Vagina (tissue), 2 donors: Measurements from ENCODE around the gene CRAT. TPM values are rescaled to one million over a fixed set of nuclear protein-coding genes. Genes with fewer than 3 reads are reported as not detected.

Source experiments
- DNase-seq, 2 donors: peaks; one replicate each; pipeline ENCODE4 v3.0.0-alpha.2; 2017; ENCODE audit errors: extremely low spot score in 2 of 2
- H3K27ac ChIP-seq: fragments of 200-600 bp; sonication (generic); one replicate; pipeline ENCODE4 v1.5.1; 2019
- H3K27me3 ChIP-seq: fragments of 200-600 bp; sonication (generic); one replicate; pipeline ENCODE4 v1.5.1; 2019
- H3K36me3 ChIP-seq, 2 donors: fragments of 200-600 bp; sonication (generic); one replicate each; pipeline ENCODE4 v1.5.1; 2017 to 2019
- H3K4me1 ChIP-seq: fragments of 200-600 bp; sonication (generic); one replicate; pipeline ENCODE4 v1.5.1; 2019
- H3K4me3 ChIP-seq, 2 donors: fragments of 200-600 bp; sonication (generic); 1 replicate in 1 of 2; 2 replicates in 1 of 2; pipeline ENCODE4 v1.5.1; 2016 to 2019
- H3K9me3 ChIP-seq: fragments of 200-600 bp; sonication (generic); one replicate; pipeline ENCODE4 v1.5.1; 2019
- POLR2A ChIP-seq, 2 donors: fragments of 450-650 bp; IDR thresholded peaks; one replicate each; pipeline ENCODE4 v1.6.1; 2017; ENCODE audit warnings: antibody characterized with exemption in 2 of 2, mild to moderate bottlenecking in 2 of 2, moderate library complexity in 2 of 2
- POLR2AphosphoS5 ChIP-seq, 2 donors: sonication (generic); formaldehyde crosslinking; IDR thresholded peaks; one replicate each; pipeline ENCODE4 v1.9.0; 2017; ENCODE audit warnings: antibody characterized with exemption in 2 of 2, mild to moderate bottlenecking in 2 of 2, low read depth in 1 of 2; ENCODE audit not compliant: insufficient read depth in 1 of 2
- intact Hi-C: fragments of 100-400 bp; cut with DNase I; formaldehyde crosslinking; loops from one replicate; pipeline ENCODE4 v1.15.1; 2023
- total RNA-seq: library from RNA; depleted of rRNA; stranded (reverse); fragments of >200 nt; gene quantifications from one replicate; pipeline ENCODE4 v1.2.3, GENCODE V29; 2016
- TF ChIP-seq, protein P1 (sequence below), 3 experiments: fragments of 450-650 bp in 2 of 3; fragments of 200-600 bp in 1 of 3; sonication (generic) in 1 of 3; IDR thresholded peaks; one replicate each; pipeline ENCODE4 v1.5.1; 2017 to 2019; ENCODE audit warnings: antibody characterized with exemption in 3 of 3, mild to moderate bottlenecking in 2 of 3, moderate library complexity in 2 of 3

Gene CRAT
- total RNA-seq, 1 donor from 2014 or later: 59.9 TPM

DNA sequence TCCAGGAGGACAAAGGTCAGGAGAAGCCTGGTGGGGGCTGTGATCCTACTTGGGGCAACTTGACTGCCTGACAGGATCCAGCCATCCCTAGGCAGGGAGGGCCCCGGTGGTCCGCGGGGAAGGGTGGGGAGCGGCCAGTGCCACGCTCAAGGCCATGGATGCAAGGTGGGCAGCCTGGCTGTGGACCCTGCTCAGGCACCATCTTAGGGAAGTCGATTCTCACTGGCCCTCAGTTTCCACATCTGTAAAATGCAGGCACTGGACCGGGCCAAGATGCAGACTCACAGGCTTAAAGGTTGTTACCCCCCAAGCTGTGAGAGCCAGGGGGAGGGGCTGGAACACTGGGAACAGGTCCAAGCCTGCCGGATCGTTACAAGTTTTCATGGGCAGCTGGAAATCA, 38.4 kb downstream of the CRAT start:
- Histone ChIP-seq H3K9me3 (no peaks in the 10 kb centered on the region), H3K4me3 (no peak overlapping the region), H3K27me3 (no peaks in the 10 kb centered on the region), H3K4me1 (no peaks in the 10 kb centered on the region), H3K27ac (no peak overlapping the region), H3K36me3 (peaks cover 0 to 22% of the 10 kb centered on the region in 2 donors)
- intact Hi-C loops: no loop called here
- TF ChIP-seq, protein P1, sequence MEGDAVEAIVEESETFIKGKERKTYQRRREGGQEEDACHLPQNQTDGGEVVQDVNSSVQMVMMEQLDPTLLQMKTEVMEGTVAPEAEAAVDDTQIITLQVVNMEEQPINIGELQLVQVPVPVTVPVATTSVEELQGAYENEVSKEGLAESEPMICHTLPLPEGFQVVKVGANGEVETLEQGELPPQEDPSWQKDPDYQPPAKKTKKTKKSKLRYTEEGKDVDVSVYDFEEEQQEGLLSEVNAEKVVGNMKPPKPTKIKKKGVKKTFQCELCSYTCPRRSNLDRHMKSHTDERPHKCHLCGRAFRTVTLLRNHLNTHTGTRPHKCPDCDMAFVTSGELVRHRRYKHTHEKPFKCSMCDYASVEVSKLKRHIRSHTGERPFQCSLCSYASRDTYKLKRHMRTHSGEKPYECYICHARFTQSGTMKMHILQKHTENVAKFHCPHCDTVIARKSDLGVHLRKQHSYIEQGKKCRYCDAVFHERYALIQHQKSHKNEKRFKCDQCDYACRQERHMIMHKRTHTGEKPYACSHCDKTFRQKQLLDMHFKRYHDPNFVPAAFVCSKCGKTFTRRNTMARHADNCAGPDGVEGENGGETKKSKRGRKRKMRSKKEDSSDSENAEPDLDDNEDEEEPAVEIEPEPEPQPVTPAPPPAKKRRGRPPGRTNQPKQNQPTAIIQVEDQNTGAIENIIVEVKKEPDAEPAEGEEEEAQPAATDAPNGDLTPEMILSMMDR (IDR thresholded peaks at IDR 0.05): no peak
- TF ChIP-seq POLR2A (IDR thresholded peaks at IDR 0.05) (no peak), POLR2AphosphoS5 (IDR thresholded peaks at IDR 0.05; ENCODE audit: insufficient read depth in 1 of 2, low read depth in 1 of 2) (no peak)
- DNase-seq: no peak

DNA sequence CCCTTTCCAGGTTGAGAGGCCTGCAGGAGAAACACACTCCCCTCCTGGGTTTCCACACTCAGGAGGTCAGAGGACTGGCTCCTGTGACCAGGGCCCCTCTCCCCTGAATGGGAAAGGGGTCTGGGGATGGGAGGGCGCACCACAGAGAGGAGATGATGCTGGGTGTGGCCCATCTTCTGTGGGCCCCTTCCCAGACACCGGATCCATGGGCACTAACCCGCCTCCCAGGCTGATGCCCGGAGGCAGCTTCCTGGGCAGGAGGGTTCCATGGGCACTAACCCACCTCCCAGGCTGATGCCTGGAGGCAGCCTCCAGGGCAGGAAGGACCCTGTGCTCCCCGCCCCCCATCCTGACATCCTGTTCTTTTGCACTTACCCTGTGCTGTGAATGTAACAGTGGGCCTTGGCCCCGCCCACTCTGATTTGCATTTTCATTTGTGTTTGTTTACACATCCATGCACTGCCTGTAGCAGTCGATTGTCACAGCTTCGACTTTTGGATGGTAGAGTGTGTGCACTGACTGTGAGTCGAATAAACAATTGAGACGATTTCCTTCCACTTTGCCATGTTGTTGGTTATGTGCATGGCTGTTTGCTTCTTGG, 39.0 kb downstream of the CRAT start:
- Histone ChIP-seq H3K36me3 (peaks cover 0 to 24% of the 10 kb centered on the region in 2 donors), H3K4me3 (no peak overlapping the region), H3K4me1 (no peaks in the 10 kb centered on the region), H3K9me3 (no peaks in the 10 kb centered on the region), H3K27ac (no peak overlapping the region), H3K27me3 (no peaks in the 10 kb centered on the region)
- intact Hi-C loops: no loop called here
- TF ChIP-seq, protein P1 (IDR thresholded peaks at IDR 0.05): no peak
- no peak for TF ChIP-seq POLR2AphosphoS5 (IDR thresholded peaks at IDR 0.05; ENCODE audit: insufficient read depth in 1 of 2, low read depth in 1 of 2)
- DNase-seq: no peak

DNA sequence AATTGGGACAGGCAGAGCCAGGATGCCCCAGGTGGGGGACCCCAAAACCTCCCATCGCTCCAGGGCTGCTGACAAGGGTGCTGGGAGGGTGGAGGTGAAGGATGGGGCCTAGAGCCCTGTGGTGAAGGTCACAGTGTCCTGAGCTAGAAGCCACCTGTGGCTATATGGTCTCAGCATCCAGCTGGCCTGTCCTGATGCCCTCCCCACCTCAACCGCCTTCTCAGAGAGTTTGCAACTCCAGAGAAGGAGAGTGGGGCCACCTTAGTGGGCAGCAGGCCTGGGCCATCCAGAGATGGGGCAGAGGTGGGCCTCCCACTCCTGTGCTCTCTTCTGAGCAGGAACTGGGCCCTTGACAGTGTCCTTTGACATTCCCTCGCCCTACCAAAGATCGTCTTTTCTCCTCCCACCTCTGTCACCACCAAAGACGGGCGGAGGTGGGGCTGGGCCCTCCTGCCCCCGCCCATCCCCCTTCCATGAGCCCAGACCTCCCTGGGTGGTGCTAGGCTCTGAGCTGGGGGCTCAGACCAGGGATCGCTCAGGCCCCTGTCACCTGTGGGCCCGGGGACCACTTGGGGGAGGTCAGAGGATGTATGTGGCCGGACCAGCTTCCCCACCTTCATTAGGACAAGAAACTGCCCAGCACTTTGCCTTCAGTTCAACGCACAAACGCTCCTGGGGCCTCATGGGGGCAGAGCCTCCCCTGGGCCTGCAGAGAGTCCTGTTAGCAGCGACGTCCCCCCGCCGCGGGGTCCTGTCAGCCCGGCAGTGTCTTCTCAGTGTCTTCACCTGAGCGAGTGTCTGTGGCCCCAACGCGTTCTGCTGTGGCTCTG, 39.7 kb downstream of the CRAT start:
- intact Hi-C loops: no loop called here

DNA sequence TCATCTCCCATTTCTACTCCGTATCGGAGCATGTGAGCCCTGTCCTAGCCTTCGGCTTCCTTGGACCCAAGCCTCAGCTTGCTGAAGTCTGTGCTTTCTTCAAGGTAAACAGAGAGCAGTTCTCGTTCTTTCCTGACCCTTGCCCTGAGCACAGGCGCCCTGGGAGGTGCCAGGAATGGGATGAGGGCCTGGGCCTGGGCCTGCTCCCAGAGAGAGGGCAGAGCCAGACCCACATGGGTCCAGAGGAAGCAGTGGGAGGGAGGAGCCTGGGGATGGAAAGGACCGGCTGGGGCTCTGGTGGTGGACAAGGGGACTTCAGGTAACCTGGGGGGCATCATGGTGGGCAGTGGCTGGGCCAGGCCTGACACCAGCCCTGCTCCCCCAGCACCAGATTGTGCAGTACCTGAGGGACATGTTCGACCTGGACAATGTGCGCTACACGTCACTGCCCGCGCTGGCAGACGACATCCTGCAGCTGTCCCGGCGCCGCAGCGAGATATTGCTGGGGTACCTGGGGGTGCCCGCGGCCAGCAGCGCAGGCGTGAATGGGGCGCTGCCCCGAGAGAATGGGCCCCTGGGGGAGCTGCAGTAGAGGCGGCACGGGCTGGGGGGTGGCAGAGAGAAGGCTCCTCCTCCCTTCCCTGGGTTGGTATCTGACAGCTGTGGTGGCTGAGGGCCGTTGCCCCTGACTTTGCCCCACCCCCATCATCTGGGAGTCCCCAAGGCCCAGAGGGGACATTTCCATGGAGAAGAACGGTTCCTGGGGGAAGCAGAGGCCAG, 40.5 kb downstream of the CRAT start:
- no peaks in the 10 kb centered on the region for H3K4me1 ChIP-seq
- H3K4me3 ChIP-seq: no peak overlapping the region
- H3K27me3 ChIP-seq: no peaks in the 10 kb centered on the region
- intact Hi-C loops: no loop called here
- DNase-seq: peak in 1 of 2 donors; percentile 93
- no peak overlapping the region for H3K27ac ChIP-seq
- peaks cover 0 to 34% of the 10 kb centered on the region in 2 donors for H3K36me3 ChIP-seq
- H3K9me3 ChIP-seq: no peaks in the 10 kb centered on the region
- TF ChIP-seq POLR2A (IDR thresholded peaks at IDR 0.05) (no peak), POLR2AphosphoS5 (IDR thresholded peaks at IDR 0.05; ENCODE audit: insufficient read depth in 1 of 2, low read depth in 1 of 2) (no peak)
- TF ChIP-seq, protein P1 (IDR thresholded peaks at IDR 0.05): no peak

More for the DNA sequence above, 39.7 kb downstream of the CRAT start:
- peaks cover 0 to 25% of the 10 kb centered on the region in 2 donors for H3K36me3 ChIP-seq
- peak in 1 of 2 donors; percentile 90 for DNase-seq
- no peak overlapping the region for H3K27ac ChIP-seq
- no peaks in the 10 kb centered on the region for H3K9me3 ChIP-seq
- no peaks in the 10 kb centered on the region for H3K27me3 ChIP-seq
- no peaks in the 10 kb centered on the region for H3K4me1 ChIP-seq
- no peak overlapping the region for H3K4me3 ChIP-seq
- TF ChIP-seq POLR2A (IDR thresholded peaks at IDR 0.05): no peak
- no peak for TF ChIP-seq POLR2AphosphoS5 (IDR thresholded peaks at IDR 0.05; ENCODE audit: insufficient read depth in 1 of 2, low read depth in 1 of 2)
- TF ChIP-seq, protein P1 (IDR thresholded peaks at IDR 0.05): no peak
